HepG2 (cell line): Measurements from ENCODE around the gene GLRX5. TPM values are rescaled to one million over a fixed set of nuclear protein-coding genes. Genes with fewer than 3 reads are reported as not detected.

ENCODE experiments used
- ATF6 ChIP-seq: sonication (generic); formaldehyde crosslinking; conservative IDR thresholded peaks from 2 replicates; pipeline ENCODE4 v1.4.0; 2020; ENCODE audit warnings: missing genetic modification reagents
- GATAD2A ChIP-seq: IDR thresholded peaks from 2 replicates; pipeline ENCODE4 v1.6.1; 2016
- GZF1 ChIP-seq: sonication (generic); formaldehyde crosslinking; IDR thresholded peaks from 2 replicates; pipeline ENCODE4 v1.5.1; 2020; ENCODE audit warnings: mild to moderate bottlenecking, missing genetic modification reagents
- HES4 ChIP-seq: sonication (generic); formaldehyde crosslinking; IDR thresholded peaks from 2 replicates; pipeline ENCODE4 v1.9.0; 2021; ENCODE audit warnings: mild to moderate bottlenecking, missing genetic modification reagents, borderline replicate concordance
- POLR2AphosphoS5 ChIP-seq: IDR thresholded peaks from 2 replicates; pipeline ENCODE4 v1.6.1; 2012; ENCODE audit warnings: low read depth, low read length
- RERE ChIP-seq: IDR thresholded peaks from 2 replicates; pipeline ENCODE4 v1.6.1; 2016; ENCODE audit warnings: low read depth, missing genetic modification reagents, missing compliant biosample characterization
- SMAD9 ChIP-seq: sonication (generic); formaldehyde crosslinking; IDR thresholded peaks from 2 replicates; pipeline ENCODE4 v1.5.1; 2020; ENCODE audit warnings: mild to moderate bottlenecking, missing genetic modification reagents
- SP4 ChIP-seq: sonication (generic); formaldehyde crosslinking; IDR thresholded peaks from 2 replicates; pipeline ENCODE4 v1.8.1; 2023; ENCODE audit warnings: mild to moderate bottlenecking, missing genetic modification reagents
- THAP11 ChIP-seq: IDR thresholded peaks from 2 replicates; pipeline ENCODE4 v1.6.1; 2016; ENCODE audit warnings: missing biosample characterization, missing genetic modification reagents
- ZFP37 ChIP-seq: sonication (generic); formaldehyde crosslinking; IDR thresholded peaks from 2 replicates; pipeline ENCODE4 v1.4.0; 2020; ENCODE audit warnings: missing genetic modification reagents, borderline replicate concordance
- ZNF138 ChIP-seq: sonication (generic); formaldehyde crosslinking; IDR thresholded peaks from 2 replicates; pipeline ENCODE4 v1.5.0; 2020; ENCODE audit warnings: mild to moderate bottlenecking, low read depth, missing genetic modification reagents
- ZNF18 ChIP-seq: sonication (generic); formaldehyde crosslinking; IDR thresholded peaks from 2 replicates; pipeline ENCODE4 v1.8.0; 2022; ENCODE audit warnings: mild to moderate bottlenecking, missing genetic modification reagents; ENCODE audit not compliant: insufficient replicate concordance
- ZNF232 ChIP-seq: sonication (generic); formaldehyde crosslinking; IDR thresholded peaks from 2 replicates; pipeline ENCODE4 v1.4.0; 2020; ENCODE audit warnings: missing genetic modification reagents, borderline replicate concordance
- ZNF343 ChIP-seq: sonication (generic); formaldehyde crosslinking; IDR thresholded peaks from 2 replicates; pipeline ENCODE4 v1.4.0; 2020; ENCODE audit warnings: mild to moderate bottlenecking, missing genetic modification reagents
- ZNF556 ChIP-seq: sonication (generic); formaldehyde crosslinking; IDR thresholded peaks from 2 replicates; pipeline ENCODE4 v1.4.0; 2020; ENCODE audit warnings: mild to moderate bottlenecking, missing genetic modification reagents, borderline replicate concordance
- ZNF574 ChIP-seq: sonication (generic); formaldehyde crosslinking; IDR thresholded peaks from 2 replicates; pipeline ENCODE4 v1.4.0; 2020; ENCODE audit warnings: missing genetic modification reagents
- ZNF703 ChIP-seq: sonication (generic); formaldehyde crosslinking; IDR thresholded peaks from 2 replicates; pipeline ENCODE4 v1.5.1; 2020; ENCODE audit warnings: missing genetic modification reagents, mild to moderate bottlenecking, moderate library complexity, borderline replicate concordance
- ZSCAN21 ChIP-seq: sonication (generic); formaldehyde crosslinking; IDR thresholded peaks from 2 replicates; pipeline ENCODE4 v1.8.0; 2022; ENCODE audit warnings: mild to moderate bottlenecking, missing genetic modification reagents, moderate library complexity, borderline replicate concordance
- polyA plus RNA-seq, 8 experiments: library from polyadenylated mRNA; depleted of rRNA in 3 of 8; stranded (reverse) in 7 of 8; unstranded in 1 of 8; fragments of >200 nt; fragmentation: Illumina TruSeq in 4 of 8; extraction: Trizol in 4 of 8; gene quantifications; 2 replicates each; pipeline versions ENCODE4 v1.2.1 to v1.2.3, GENCODE V29; 2011 to 2016; ENCODE audit warnings: low read depth in 4 of 8, missing spikeins in 1 of 8, mixed read lengths in 1 of 8; ENCODE audit not compliant: insufficient read depth in 1 of 8
- total RNA-seq, 5 experiments: library from RNA; depleted of rRNA; stranded (reverse); fragments of >200 nt; fragmentation: Illumina TruSeq; extraction: Trizol; gene quantifications; 2 replicates each; pipeline ENCODE4 v1.2.3, GENCODE V29; 2016; ENCODE audit warnings: low read depth in 1 of 5

GLRX5 gene
- total and polyA plus RNA-seq, 2 of the 13 experiments (the other 11 are each of a cell fraction or from before 2014, with no cell fraction given) = 122 to 146 TPM

- TF ChIP-seq ZNF574 (CRISPR knock-in tag) = peak; percentile 58
- TF ChIP-seq GATAD2A = peak; percentile 84
- TF ChIP-seq THAP11 (CRISPR knock-in tag) = peak; percentile 49
- no peak for TF ChIP-seq ZSCAN21 (CRISPR knock-in tag)
- TF ChIP-seq ZNF343 (CRISPR knock-in tag) = no peak
- TF ChIP-seq RERE (CRISPR knock-in tag) = no peak
- peak; percentile 21 for TF ChIP-seq ZNF18 (CRISPR knock-in tag)
- TF ChIP-seq ATF6 = no peak
- no peak for TF ChIP-seq HES4 (CRISPR knock-in tag)
- TF ChIP-seq ZFP37 (CRISPR knock-in tag) = 0 out of 2 replicates have a peak, but pooled peaks have one; percentile 39
- TF ChIP-seq SP4 (CRISPR knock-in tag) = no peak
- TF ChIP-seq ZNF556 (CRISPR knock-in tag) = no peak
- peak; percentile 34 for TF ChIP-seq POLR2AphosphoS5
- TF ChIP-seq GZF1 = no peak
- no peak for TF ChIP-seq ZNF138 (CRISPR knock-in tag)
- no peak for TF ChIP-seq ZNF703
- TF ChIP-seq ZNF232 (CRISPR knock-in tag) = no peak
- TF ChIP-seq SMAD9 = no peak
These were observed 12.9 kb downstream of the GLRX5 start (continued) for GRCh38 chr14:95547626-95548327.
